Stimulated activated CD8-positive, alpha-beta memory T cell treated with anti-CD3 and anti-CD28 coated beads, Interleukin-15, amount 100 ng/mL, for 24 hours (primary cell): ENCODE data around the gene PRR27.
"Not testable (repeated sequence)": the region's sequence is repeated elsewhere in the genome, so short reads cannot be mapped to it uniquely, and the experiment has no call there.

Experiments used
- DNase-seq: peaks from one replicate; pipeline ENCODE4 v3.0.0-alpha.2; 2020; ENCODE audit warnings: low read depth

PRR27 gene

DNA sequence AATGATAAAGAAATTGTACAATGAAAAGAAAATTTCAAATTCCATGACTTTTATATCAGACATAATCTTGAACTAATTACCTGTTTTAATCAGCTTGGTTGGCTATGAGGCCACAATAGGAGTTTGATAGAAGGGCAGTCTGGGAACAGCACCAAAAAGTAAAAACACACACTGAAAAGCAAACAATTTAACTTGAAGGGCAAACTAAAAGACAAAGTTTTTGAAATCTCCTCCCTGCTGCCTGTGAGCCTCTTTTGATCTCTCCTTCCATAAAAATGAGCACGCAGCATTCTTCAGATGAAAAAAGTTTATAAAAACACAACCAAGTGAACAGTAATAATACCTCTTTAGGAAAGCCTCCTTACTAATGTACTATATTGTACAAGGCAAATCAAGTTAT, 49.6 kb downstream of the PRR27 start:
- no peak for DNase-seq

DNA sequence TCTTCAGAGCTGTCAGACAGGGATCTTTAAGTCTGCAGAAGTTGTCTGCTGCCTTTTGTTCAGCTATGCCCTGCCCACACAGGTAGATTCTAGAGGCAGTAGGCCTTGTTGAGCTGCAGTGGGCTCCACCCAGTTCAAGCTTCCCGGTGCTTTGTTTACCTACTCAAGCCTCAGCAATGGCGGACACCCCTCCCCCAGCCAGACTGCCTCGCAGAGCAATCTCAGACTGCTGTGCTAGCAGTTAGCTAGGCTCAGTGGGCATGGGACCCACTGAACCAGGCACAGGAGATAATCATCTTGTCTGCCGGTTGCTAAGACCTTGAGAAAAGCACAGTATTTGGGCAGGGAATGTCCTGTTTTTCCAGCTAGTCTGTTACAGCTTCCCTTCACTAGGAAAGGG, 58.7 kb downstream of the PRR27 start:
- DNase-seq = not testable (repeated sequence)
